A549 treated with Mapracorat at 1 μM for 4 hours (cell line): ENCODE data around the gene ZNF135. TPM values are rescaled to one million over a fixed set of nuclear protein-coding genes. Genes with fewer than 3 reads are reported as not detected.

Experiments used
- total RNA-seq: library from RNA; stranded (reverse); fragments of 200-300 nt; extraction: Qiagen RNA extraction; gene quantifications from 5 replicates; pipeline ENCODE4 v1.2.3, GENCODE V29; 2022

Gene ZNF135
- not detected in 5 replicates for total RNA-seq

GRCh38 chr19:58059003-58059670 lies at the start of gene ZNF135:
Gene ZNF135, plus strand, starts transcription at chr19:58059282. Its CDS starts 721 bp downstream, at chr19:58060003.

GRCh38 chr19:58033741-58034476 lies 25.2 kb upstream of the ZNF135 start, which contains the start of gene ZSCAN1:
Gene ZSCAN1, plus strand, starts transcription at chr19:58034025. Its CDS starts 3,812 bp downstream, at chr19:58037837.

GRCh38 chr19:58097781-58098681 lies 38.9 kb downstream of the ZNF135 start, which contains the start of gene ZSCAN18:
Gene ZSCAN18, minus strand, starts transcription at chr19:58098231. Its CDS starts 7,964 bp downstream, at chr19:58090267.

Other genes starting within 250 kb of the ZNF135 start
- 4.8 to 6.0 TPM (median 5.3 TPM) in 5 replicates for gene ZNF552, start 244.4 kb upstream of the ZNF135 start, total RNA-seq
- gene ZNF587B, start 229.0 kb upstream of the ZNF135 start, total RNA-seq, result 7.4 to 8.8 TPM (median 7.7 TPM) in 5 replicates
- 4.5 to 8.3 TPM (median 6.6 TPM) in 5 replicates for gene ZNF587, start 209.4 kb upstream of the ZNF135 start, total RNA-seq
- 1.2 to 3.1 TPM (median 2.4 TPM) in 5 replicates for gene ZNF814, start 170.2 kb upstream of the ZNF135 start, total RNA-seq
- 2.6 to 4.1 TPM (median 3.2 TPM) in 5 replicates for gene ZNF417, start 142.7 kb upstream of the ZNF135 start, total RNA-seq
- gene ZNF418, start 123.9 kb upstream of the ZNF135 start, total RNA-seq, result 0.52 to 1.7 TPM (median 1.1 TPM) in 5 replicates
- 0.85 to 1.4 TPM (median 1.1 TPM) in 5 replicates for gene ZNF256, start 111.6 kb upstream of the ZNF135 start, total RNA-seq
- not detected in 5 replicates for gene C19orf18, start 84.7 kb upstream of the ZNF135 start, total RNA-seq
- 1.5 to 3.0 TPM (median 2.2 TPM) in 5 replicates for gene ZNF606, start 56.5 kb upstream of the ZNF135 start, total RNA-seq
- not detected in 5 replicates for gene ZSCAN1, start 25.3 kb upstream of the ZNF135 start, total RNA-seq
- 2.2 to 5.8 TPM (median 2.4 TPM) in 5 replicates for gene ZSCAN18, start 38.9 kb downstream of the ZNF135 start, total RNA-seq
- gene ZNF329, start 91.5 kb downstream of the ZNF135 start, total RNA-seq, result 2.5 to 3.1 TPM (median 2.8 TPM) in 5 replicates
- 11.6 to 15.2 TPM (median 12.8 TPM) in 5 replicates for gene ZNF274, start 123.8 kb downstream of the ZNF135 start, total RNA-seq
- gene ZNF544, start 169.6 kb downstream of the ZNF135 start, total RNA-seq, result 15.5 to 24.6 TPM (median 17.5 TPM) in 5 replicates
- 0.80 to 1.2 TPM (median 0.93 TPM) in 5 replicates for gene ZNF8, start 219.7 kb downstream of the ZNF135 start, total RNA-seq
- gene ERVK3-1, start 246.1 kb downstream of the ZNF135 start, total RNA-seq, result 84.3 to 105 TPM (median 89.0 TPM) in 5 replicates